HepG2 (cell line): ENCODE measurements around the gene IVD. TPM values are rescaled to one million over a fixed set of nuclear protein-coding genes. Genes with fewer than 3 reads are reported as not detected.

Experiments used
- CBX1 ChIP-seq: IDR thresholded peaks from one replicate; pipeline ENCODE4 v1.6.1; 2016; ENCODE audit warnings: antibody characterized with exemption, low read depth
- DDIT3 ChIP-seq: sonication (generic); formaldehyde crosslinking; IDR thresholded peaks from 2 replicates; pipeline ENCODE4 v1.4.0; 2020; ENCODE audit warnings: mild to moderate bottlenecking, missing genetic modification reagents
- DMAP1 ChIP-seq: IDR thresholded peaks from 2 replicates; pipeline ENCODE4 v1.6.1; 2016
- HCFC1 ChIP-seq: fragments of 150-350 bp; IDR thresholded peaks from 2 replicates; pipeline ENCODE4 v1.6.1; 2014; ENCODE audit warnings: low read depth, low read length
- HNF4A ChIP-seq: sonication (generic); formaldehyde crosslinking; IDR thresholded peaks from 2 replicates; pipeline ENCODE4 v1.4.0; 2020; ENCODE audit warnings: missing genetic modification reagents
- MEIS2 ChIP-seq: sonication (generic); formaldehyde crosslinking; IDR thresholded peaks from 2 replicates; pipeline ENCODE4 v1.9.0; 2021; ENCODE audit warnings: mild to moderate bottlenecking, missing genetic modification reagents
- MIXL1 ChIP-seq: IDR thresholded peaks from 2 replicates; pipeline ENCODE4 v1.6.1; 2016
- PATZ1 ChIP-seq: sonication (generic); formaldehyde crosslinking; IDR thresholded peaks from 2 replicates; pipeline ENCODE4 v1.4.0; 2020; ENCODE audit warnings: missing genetic modification reagents
- REST ChIP-seq, 2 experiments: IDR thresholded peaks; 2 replicates each; pipeline ENCODE4 v1.6.1; 2011 to 2012; ENCODE audit warnings: low read length in 2 of 2, borderline replicate concordance in 1 of 2, low read depth in 1 of 2, mild to moderate bottlenecking in 1 of 2, moderate library complexity in 1 of 2
- SIN3A ChIP-seq: IDR thresholded peaks from 2 replicates; pipeline ENCODE4 v1.6.1; 2011; ENCODE audit warnings: low read depth, mild to moderate bottlenecking, control low read depth, low read length, borderline replicate concordance
- SMC3 ChIP-seq: IDR thresholded peaks from 2 replicates; pipeline ENCODE4 v1.6.1; 2011; ENCODE audit warnings: low read length, improper control_type of control experiment
- TCF7 ChIP-seq: sonication (generic); IDR thresholded peaks from 2 replicates; pipeline ENCODE4 v1.6.1; 2016; ENCODE audit warnings: antibody characterized with exemption, low read depth
- ZNF3 ChIP-seq: IDR thresholded peaks from 2 replicates; pipeline ENCODE4 v1.7.0; 2017; ENCODE audit warnings: inconsistent platforms
- ZNF615 ChIP-seq: sonication (generic); formaldehyde crosslinking; IDR thresholded peaks from 2 replicates; pipeline ENCODE4 v1.5.0; 2020; ENCODE audit warnings: mild to moderate bottlenecking, missing genetic modification reagents, borderline replicate concordance
- ZNF83 ChIP-seq: sonication (generic); formaldehyde crosslinking; IDR thresholded peaks from 2 replicates; pipeline ENCODE4 v1.4.0; 2020; ENCODE audit warnings: missing genetic modification reagents, mild to moderate bottlenecking, borderline replicate concordance
- polyA plus RNA-seq, 8 experiments: library from polyadenylated mRNA; depleted of rRNA in 3 of 8; stranded (reverse) in 7 of 8; unstranded in 1 of 8; fragments of >200 nt; fragmentation: Illumina TruSeq in 4 of 8; extraction: Trizol in 4 of 8; gene quantifications; 2 replicates each; pipeline versions ENCODE4 v1.2.1 to v1.2.3, GENCODE V29; 2011 to 2016; ENCODE audit warnings: low read depth in 4 of 8, missing spikeins in 1 of 8, mixed read lengths in 1 of 8; ENCODE audit not compliant: insufficient read depth in 1 of 8
- total RNA-seq, 5 experiments: library from RNA; depleted of rRNA; stranded (reverse); fragments of >200 nt; fragmentation: Illumina TruSeq; extraction: Trizol; gene quantifications; 2 replicates each; pipeline ENCODE4 v1.2.3, GENCODE V29; 2016; ENCODE audit warnings: low read depth in 1 of 5
- TF ChIP-seq, protein P1 (sequence below): IDR thresholded peaks from 2 replicates; pipeline ENCODE4 v1.6.1; 2016; ENCODE audit warnings: missing compliant biosample characterization, missing genetic modification reagents, borderline replicate concordance
- TF ChIP-seq, protein P2 (sequence below): IDR thresholded peaks from 2 replicates; pipeline ENCODE4 v1.6.1; 2012; ENCODE audit warnings: low read depth, low read length, improper control_type of control experiment
- TF ChIP-seq, protein P3 (sequence below): sonication (generic); formaldehyde crosslinking; IDR thresholded peaks from 2 replicates; pipeline ENCODE4 v1.5.1; 2020; ENCODE audit warnings: missing genetic modification reagents, mild to moderate bottlenecking, borderline replicate concordance

IVD gene
- total and polyA plus RNA-seq, 2 of the 13 experiments (the other 11 are each of a cell fraction or from before 2014, with no cell fraction given) = 48.0 to 53.9 TPM

GRCh38 chr15:40470423-40471104, 65.0 kb downstream of the IVD start, which contains the start of gene CHST14 (continued):
- peak; percentile 70 for TF ChIP-seq CBX1
- TF ChIP-seq DMAP1 (CRISPR knock-in tag) = peak; percentile 21; the same call in 1 of the 2 replicates
- TF ChIP-seq MEIS2 (CRISPR knock-in tag) = peak; percentile 48; the same call in 1 of the 2 replicates
- TF ChIP-seq ZNF615 (CRISPR knock-in tag) = no peak
- peak; percentile 8; the same call in 1 of the 2 replicates for TF ChIP-seq HNF4A (CRISPR knock-in tag)
- TF ChIP-seq SIN3A = 0 out of 2 replicates have a peak, but pooled peaks have one; percentile 51
- TF ChIP-seq, protein P1, sequence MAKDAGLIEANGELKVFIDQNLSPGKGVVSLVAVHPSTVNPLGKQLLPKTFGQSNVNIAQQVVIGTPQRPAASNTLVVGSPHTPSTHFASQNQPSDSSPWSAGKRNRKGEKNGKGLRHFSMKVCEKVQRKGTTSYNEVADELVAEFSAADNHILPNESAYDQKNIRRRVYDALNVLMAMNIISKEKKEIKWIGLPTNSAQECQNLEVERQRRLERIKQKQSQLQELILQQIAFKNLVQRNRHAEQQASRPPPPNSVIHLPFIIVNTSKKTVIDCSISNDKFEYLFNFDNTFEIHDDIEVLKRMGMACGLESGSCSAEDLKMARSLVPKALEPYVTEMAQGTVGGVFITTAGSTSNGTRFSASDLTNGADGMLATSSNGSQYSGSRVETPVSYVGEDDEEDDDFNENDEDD (CRISPR knock-in tag) = peak; percentile 42; the same call in 1 of the 2 replicates
- TF ChIP-seq, protein P2, sequence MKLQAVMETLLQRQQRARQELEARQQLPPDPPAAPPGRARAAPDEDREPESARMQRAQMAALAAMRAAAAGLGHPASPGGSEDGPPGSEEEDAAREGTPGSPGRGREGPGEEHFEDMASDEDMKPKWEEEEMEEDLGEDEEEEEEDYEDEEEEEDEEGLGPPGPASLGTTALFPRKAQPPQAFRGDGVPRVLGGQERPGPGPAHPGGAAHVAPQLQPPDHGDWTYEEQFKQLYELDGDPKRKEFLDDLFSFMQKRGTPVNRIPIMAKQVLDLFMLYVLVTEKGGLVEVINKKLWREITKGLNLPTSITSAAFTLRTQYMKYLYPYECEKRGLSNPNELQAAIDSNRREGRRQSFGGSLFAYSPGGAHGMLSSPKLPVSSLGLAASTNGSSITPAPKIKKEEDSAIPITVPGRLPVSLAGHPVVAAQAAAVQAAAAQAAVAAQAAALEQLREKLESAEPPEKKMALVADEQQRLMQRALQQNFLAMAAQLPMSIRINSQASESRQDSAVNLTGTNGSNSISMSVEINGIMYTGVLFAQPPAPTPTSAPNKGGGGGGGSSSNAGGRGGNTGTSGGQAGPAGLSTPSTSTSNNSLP = no peak
- TF ChIP-seq ZNF83 = no peak
- no peak for TF ChIP-seq MIXL1 (CRISPR knock-in tag)
- no peak for TF ChIP-seq HCFC1
- TF ChIP-seq REST (IDR thresholded peaks at IDR 0.05; ENCODE audit: borderline replicate concordance in 1 of 2, low read depth in 1 of 2, low read length in 2 of 2) = no peak
- TF ChIP-seq DDIT3 = no peak
- TF ChIP-seq, protein P3, sequence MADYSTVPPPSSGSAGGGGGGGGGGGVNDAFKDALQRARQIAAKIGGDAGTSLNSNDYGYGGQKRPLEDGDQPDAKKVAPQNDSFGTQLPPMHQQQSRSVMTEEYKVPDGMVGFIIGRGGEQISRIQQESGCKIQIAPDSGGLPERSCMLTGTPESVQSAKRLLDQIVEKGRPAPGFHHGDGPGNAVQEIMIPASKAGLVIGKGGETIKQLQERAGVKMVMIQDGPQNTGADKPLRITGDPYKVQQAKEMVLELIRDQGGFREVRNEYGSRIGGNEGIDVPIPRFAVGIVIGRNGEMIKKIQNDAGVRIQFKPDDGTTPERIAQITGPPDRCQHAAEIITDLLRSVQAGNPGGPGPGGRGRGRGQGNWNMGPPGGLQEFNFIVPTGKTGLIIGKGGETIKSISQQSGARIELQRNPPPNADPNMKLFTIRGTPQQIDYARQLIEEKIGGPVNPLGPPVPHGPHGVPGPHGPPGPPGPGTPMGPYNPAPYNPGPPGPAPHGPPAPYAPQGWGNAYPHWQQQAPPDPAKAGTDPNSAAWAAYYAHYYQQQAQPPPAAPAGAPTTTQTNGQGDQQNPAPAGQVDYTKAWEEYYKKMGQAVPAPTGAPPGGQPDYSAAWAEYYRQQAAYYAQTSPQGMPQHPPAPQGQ (CRISPR knock-in tag) = no peak
- no peak for TF ChIP-seq TCF7
- TF ChIP-seq PATZ1 (CRISPR knock-in tag) = 0 out of 2 replicates have a peak, but pooled peaks have one; percentile 38
- TF ChIP-seq ZNF3 (CRISPR knock-in tag) = no peak
- TF ChIP-seq SMC3 = no peak
